IMR-90 (cell line): Measurements from ENCODE around the gene COL6A3. TPM values are rescaled to one million over a fixed set of nuclear protein-coding genes. Genes with fewer than 3 reads are reported as not detected.

Source experiments
- ATAC-seq: fragments of 200-7000 bp; cut with Tn5 transposase; 2 replicates; pipeline ENCODE4 v1.9.1; 2020; ENCODE audit warnings: low read depth, mild to moderate bottlenecking, moderate library complexity
- BruUV-seq: library from RNA; stranded (reverse); fragments of 400-500 nt; replicated peaks from 2 replicates; lab custom pipeline; 2021; lab: Mats Ljungman, UMichigan
- CTCF ChIA-PET: fragments of 300-600 bp; formaldehyde crosslinking; extraction: SDS; loops from one replicate; lab custom pipeline; 2021; ENCODE audit warnings: antibody characterized with exemption; lab: Yijun Ruan, JAX
- POLR2A ChIA-PET: fragments of 300-600 bp; sonication (Branson Sonifier 250); formaldehyde crosslinking; loops from one replicate; lab custom pipeline; 2022; ENCODE audit warnings: antibody characterized with exemption; ENCODE audit not compliant: unreplicated experiment; lab: Charles Lee
- DNase-seq: peaks from one replicate; pipeline ENCODE4 v3.0.0; 2013
- H2AFZ ChIP-seq: replicated peaks from 2 replicates; pipeline ENCODE3; 2013; ENCODE audit warnings: low read length, mild to moderate bottlenecking; ENCODE audit not compliant: poor library complexity
- H2AK5ac ChIP-seq: 2 replicates; pipeline ENCODE4 v1.6.1; 2013; ENCODE audit warnings: low read depth, low read length, inconsistent platforms
- H2AK9ac ChIP-seq: replicated peaks from 2 replicates; pipeline ENCODE3; 2013; ENCODE audit warnings: mild to moderate bottlenecking, low read depth, low read length, moderate library complexity; ENCODE audit not compliant: poor library complexity
- H2BK120ac ChIP-seq: 2 replicates; pipeline ENCODE4 v1.6.1; 2013; ENCODE audit warnings: low read depth, low read length, inconsistent platforms
- H2BK15ac ChIP-seq: 3 replicates; pipeline ENCODE4 v1.6.1; 2013; ENCODE audit warnings: low read depth, low read length, inconsistent platforms
- H2BK20ac ChIP-seq: 2 replicates; pipeline ENCODE4 v1.6.1; 2013; ENCODE audit warnings: low read depth, mild to moderate bottlenecking, inconsistent platforms, low read length, moderate library complexity
- H2BK5ac ChIP-seq: 2 replicates; pipeline ENCODE4 v1.6.1; 2013; ENCODE audit warnings: mild to moderate bottlenecking, low read depth, low read length, inconsistent platforms; ENCODE audit not compliant: poor library complexity, severe bottlenecking
- H3K14ac ChIP-seq: replicated peaks from 2 replicates; pipeline ENCODE4 v1.6.1; 2013; ENCODE audit warnings: low read depth, low read length, inconsistent platforms
- H3K18ac ChIP-seq: 2 replicates; pipeline ENCODE4 v1.6.1; 2013; ENCODE audit warnings: low read depth, low read length, control low read depth
- H3K23ac ChIP-seq: 2 replicates; pipeline ENCODE4 v1.6.1; 2013; ENCODE audit warnings: low read depth, low read length, inconsistent platforms
- H3K27ac ChIP-seq: 2 replicates; pipeline ENCODE4 v1.5.1; 2013; ENCODE audit warnings: mild to moderate bottlenecking, control low read depth, low read length; ENCODE audit not compliant: insufficient read depth
- H3K27me3 ChIP-seq: 2 replicates; pipeline ENCODE4 v1.6.1; 2013; ENCODE audit warnings: low read length; ENCODE audit not compliant: control insufficient read depth, insufficient read depth
- H3K36me3 ChIP-seq: 2 replicates; pipeline ENCODE4 v1.6.1; 2013; ENCODE audit warnings: low read length, mixed read lengths; ENCODE audit not compliant: control insufficient read depth, insufficient read depth
- H3K4ac ChIP-seq: 2 replicates; pipeline ENCODE4 v1.6.1; 2013; ENCODE audit warnings: low read depth, low read length, inconsistent platforms
- H3K4me1 ChIP-seq: 2 replicates; pipeline ENCODE4 v1.6.1; 2013; ENCODE audit warnings: low read length, mixed read lengths; ENCODE audit not compliant: control insufficient read depth, insufficient read depth
- H3K4me2 ChIP-seq: 2 replicates; pipeline ENCODE4 v1.6.1; 2013; ENCODE audit warnings: low read depth, mild to moderate bottlenecking, control low read depth, low read length, moderate library complexity
- H3K4me3 ChIP-seq: 2 replicates; pipeline ENCODE4 v1.5.1; 2013; ENCODE audit warnings: low read depth, mild to moderate bottlenecking, control low read depth, low read length, moderate library complexity; ENCODE audit not compliant: insufficient read depth
- H3K56ac ChIP-seq: 2 replicates; pipeline ENCODE4 v1.6.1; 2013; ENCODE audit warnings: low read length, inconsistent platforms; ENCODE audit not compliant: insufficient read depth; ENCODE audit errors: extremely low read depth
- H3K79me1 ChIP-seq, 2 experiments: 2 replicates each; pipeline ENCODE4 v1.6.1; 2013; ENCODE audit warnings: low read length in 2 of 2, inconsistent platforms in 1 of 2, low read depth in 1 of 2
- H3K9ac ChIP-seq: 2 replicates; pipeline ENCODE4 v1.6.1; 2013; ENCODE audit warnings: low read depth, low read length, control low read depth
- H3K9me1 ChIP-seq: 2 replicates; pipeline ENCODE4 v1.6.1; 2013; ENCODE audit warnings: low read length, inconsistent platforms; ENCODE audit not compliant: insufficient read depth
- H3K9me3 ChIP-seq: 2 replicates; pipeline ENCODE4 v1.6.1; 2013; ENCODE audit warnings: low read length; ENCODE audit not compliant: control insufficient read depth, insufficient read depth
- H4K20me1 ChIP-seq: 2 replicates; pipeline ENCODE4 v1.6.1; 2013; ENCODE audit warnings: low read length, inconsistent platforms; ENCODE audit not compliant: insufficient read depth
- H4K5ac ChIP-seq: 2 replicates; pipeline ENCODE4 v1.6.1; 2013; ENCODE audit warnings: mild to moderate bottlenecking, low read depth, low read length, control low read depth
- H4K8ac ChIP-seq, 2 experiments: 2 replicates each; pipeline ENCODE4 v1.6.1; 2013; ENCODE audit warnings: low read depth in 2 of 2, low read length in 2 of 2, control low read depth in 1 of 2, inconsistent platforms in 1 of 2
- H4K91ac ChIP-seq: 2 replicates; pipeline ENCODE4 v1.6.1; 2013; ENCODE audit warnings: low read depth, low read length, inconsistent platforms; ENCODE audit not compliant: insufficient read depth
- BHLHE40 ChIP-seq: fragments of 150-350 bp; IDR thresholded peaks from 2 replicates; pipeline ENCODE4 v1.6.1; 2016; ENCODE audit warnings: mild to moderate bottlenecking, low read depth, low read length
- CEBPB ChIP-seq: IDR thresholded peaks from 2 replicates; pipeline ENCODE4 v1.6.1; 2012; ENCODE audit warnings: low read depth, low read length, improper control_type of control experiment
- CHD1 ChIP-seq: IDR thresholded peaks from 2 replicates; pipeline ENCODE4 v1.6.1; 2012; ENCODE audit warnings: low read depth, low read length, improper control_type of control experiment
- FOS ChIP-seq: fragments of 150-350 bp; IDR thresholded peaks from 2 replicates; pipeline ENCODE4 v1.6.1; 2016; ENCODE audit warnings: low read depth, low read length
- MAFK ChIP-seq: IDR thresholded peaks from 2 replicates; pipeline ENCODE4 v1.6.1; 2012; ENCODE audit warnings: low read depth, low read length, improper control_type of control experiment
- MAZ ChIP-seq: IDR thresholded peaks from 2 replicates; pipeline ENCODE4 v1.6.1; 2012; ENCODE audit warnings: low read depth, mild to moderate bottlenecking, low read length, improper control_type of control experiment, moderate library complexity, borderline replicate concordance
- MXI1 ChIP-seq: IDR thresholded peaks from 2 replicates; pipeline ENCODE4 v1.6.1; 2012; ENCODE audit warnings: low read depth, mild to moderate bottlenecking, low read length, moderate library complexity, borderline replicate concordance
- NFE2L2 ChIP-seq: fragments of 150-350 bp; IDR thresholded peaks from 2 replicates; pipeline ENCODE4 v1.6.1; 2016; ENCODE audit warnings: low read depth, mild to moderate bottlenecking, low read length
- POLR2A ChIP-seq: IDR thresholded peaks from 2 replicates; pipeline ENCODE4 v1.6.1; 2012; ENCODE audit warnings: mild to moderate bottlenecking, low read depth, low read length
- RAD21 ChIP-seq: IDR thresholded peaks from 2 replicates; pipeline ENCODE4 v1.6.1; 2012; ENCODE audit warnings: low read length, improper control_type of control experiment
- RCOR1 ChIP-seq: IDR thresholded peaks from 2 replicates; pipeline ENCODE4 v1.6.1; 2012; ENCODE audit warnings: mild to moderate bottlenecking, low read length, improper control_type of control experiment; ENCODE audit not compliant: insufficient replicate concordance
- RFX5 ChIP-seq: IDR thresholded peaks from 2 replicates; pipeline ENCODE4 v1.8.0; 2012; ENCODE audit warnings: low read depth, mild to moderate bottlenecking, low read length, moderate library complexity
- SMC3 ChIP-seq: fragments of 150-350 bp; IDR thresholded peaks from 2 replicates; pipeline ENCODE4 v1.6.1; 2016; ENCODE audit warnings: low read depth, mild to moderate bottlenecking, antibody characterized with exemption, low read length, moderate library complexity
- WGBS, 2 experiments: methylation state at CpG; one replicate each; pipeline versions ENCODE4 v1.1.5 to v1.1.7; 2013; ENCODE audit warnings: missing lambda C conversion rate in 2 of 2; ENCODE audit not compliant: insufficient read length in 1 of 2; ENCODE audit errors: extremely low coverage in 2 of 2; 5-methylcytosine and 5-hydroxymethylcytosine counted together
- dilution Hi-C: fragments of 300-500 bp; cut with HindIII; formaldehyde crosslinking; loops from one replicate; pipeline ENCODE4 v1.14.3; 2018; ENCODE audit warnings: low sequenced_read_pairs; ENCODE audit not compliant: unreplicated experiment
- in situ Hi-C: fragments of 300-500 bp; cut with MboI; formaldehyde crosslinking; loops from 3 replicates; pipeline ENCODE4 v1.14.3; 2019; ENCODE audit warnings: low sequenced_read_pairs, inconsistent platforms, mixed read lengths
- intact Hi-C: fragments of 100-400 bp; cut with micrococcal nuclease; formaldehyde crosslinking; loops from 2 replicates; pipeline ENCODE4 v1.10.0; 2022
- polyA plus RNA-seq, 3 experiments: library from polyadenylated mRNA; depleted of rRNA; stranded (reverse); fragments of >200 nt; gene quantifications; 2 replicates each; pipeline ENCODE4 v1.2.3, GENCODE V29; 2012; ENCODE audit warnings: low replicate concordance in 1 of 3
- total RNA-seq: library from RNA; depleted of rRNA; stranded (reverse); fragments of >200 nt; gene quantifications from 2 replicates; pipeline ENCODE4 v1.2.3, GENCODE V29; 2012
- TF ChIP-seq, protein P1 (sequence below): fragments of 150-350 bp; IDR thresholded peaks from 2 replicates; pipeline ENCODE4 v1.6.1; 2016; ENCODE audit warnings: low read depth, mild to moderate bottlenecking, low read length, moderate library complexity, borderline replicate concordance

The COL6A3 gene
- total and polyA plus RNA-seq, 2 of the 4 experiments (the other 2 are of a cell fraction), result 964 to 1,855 TPM

DNA sequence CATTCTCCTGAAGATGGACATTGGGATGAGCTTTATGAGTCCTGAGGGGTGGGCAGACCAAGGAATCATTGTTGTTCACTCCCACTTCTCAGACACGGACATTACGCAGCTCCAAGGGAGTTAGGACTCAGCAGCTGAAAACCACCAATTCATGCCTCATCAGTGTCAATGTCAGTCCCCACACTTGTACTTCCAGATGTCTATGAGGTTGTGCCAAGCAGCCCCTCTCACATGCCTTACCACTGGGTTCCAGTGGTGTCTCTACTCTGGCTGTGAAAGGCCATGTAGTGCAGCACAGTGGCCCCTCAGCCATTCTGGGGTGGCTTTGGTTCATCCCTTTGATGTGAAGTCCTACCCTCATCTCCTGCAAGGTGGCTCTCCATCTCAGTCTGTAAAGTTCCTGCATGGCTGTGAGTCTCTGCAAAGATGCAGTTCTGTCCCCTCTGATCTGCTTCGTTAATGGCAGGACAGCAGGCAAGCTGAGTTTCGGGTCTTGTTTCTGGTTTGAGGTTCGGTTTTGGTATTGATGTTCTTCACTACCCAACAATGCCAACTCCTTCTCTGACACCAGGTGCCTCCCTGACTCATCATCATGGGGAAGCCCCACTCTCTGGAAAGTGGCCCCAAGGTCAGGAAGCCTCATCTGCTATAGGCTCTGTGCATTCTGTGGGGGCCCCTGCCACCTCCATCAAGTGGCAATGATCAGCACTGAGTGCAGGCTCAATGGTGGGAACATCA, 14.0 kb upstream of the COL6A3 start:
- Histone ChIP-seq H3K4me2 (no peak overlapping the region), H2AK9ac (no peak overlapping the region), H3K4me1 (peaks cover 16% of the 10 kb centered on the region), H3K56ac (no peak overlapping the region), H3K79me1 (peaks cover 0 to 24% of the 10 kb centered on the region in 2 experiments; a peak in 3 of 4 replicates), H3K9ac (no peak overlapping the region), H3K4ac (peak overlapping the region; percentile 7; the same call in 1 of the 2 replicates), H3K36me3 (no peaks in the 10 kb centered on the region), H4K20me1 (peaks cover 2% of the 10 kb centered on the region; the same call in 1 of the 2 replicates), H2BK5ac (no peak overlapping the region), H2AK5ac (peak overlapping the region; percentile 78), H3K14ac (0 out of 2 replicates have a peak overlapping the region, but pooled peaks have one; percentile 23), H3K27me3 (no peaks in the 10 kb centered on the region), H3K18ac (no peak overlapping the region), H2BK20ac (peak overlapping the region; percentile 32; the same call in 1 of the 2 replicates), H2BK15ac (no peak overlapping the region; the same call in 2 of the 3 replicates), H3K23ac (0 out of 2 replicates have a peak overlapping the region, but pooled peaks have one; percentile 4), H4K91ac (no peak overlapping the region), H4K8ac (no peak overlapping the region), H3K4me3 (no peak overlapping the region), H4K5ac (no peak overlapping the region), H2BK120ac (peak overlapping the region; percentile 1; the same call in 1 of the 2 replicates), H3K9me3 (no peaks in the 10 kb centered on the region), H3K27ac (no peak overlapping the region), H2AFZ (no peak overlapping the region), H3K9me1 (peaks cover 14% of the 10 kb centered on the region)
- WGBS, 2 experiments, result no CpG with 5 or more reads among the region's 5 CpGs
- intact Hi-C loops, result no loop called here
- CTCF ChIA-PET, result no interaction called here
- POLR2A ChIA-PET, result interaction anchor here (0.6 kb wide), 1 partner anchor 206 kb away, joined by 3 read pairs; no protein-coding TSS in a partner anchor
- in situ Hi-C loops, result no loop called here
- no peak for TF ChIP-seq MAFK
- TF ChIP-seq CHD1, result no peak
- no peak for TF ChIP-seq FOS
- TF ChIP-seq CEBPB, result no peak
- TF ChIP-seq, protein P1, sequence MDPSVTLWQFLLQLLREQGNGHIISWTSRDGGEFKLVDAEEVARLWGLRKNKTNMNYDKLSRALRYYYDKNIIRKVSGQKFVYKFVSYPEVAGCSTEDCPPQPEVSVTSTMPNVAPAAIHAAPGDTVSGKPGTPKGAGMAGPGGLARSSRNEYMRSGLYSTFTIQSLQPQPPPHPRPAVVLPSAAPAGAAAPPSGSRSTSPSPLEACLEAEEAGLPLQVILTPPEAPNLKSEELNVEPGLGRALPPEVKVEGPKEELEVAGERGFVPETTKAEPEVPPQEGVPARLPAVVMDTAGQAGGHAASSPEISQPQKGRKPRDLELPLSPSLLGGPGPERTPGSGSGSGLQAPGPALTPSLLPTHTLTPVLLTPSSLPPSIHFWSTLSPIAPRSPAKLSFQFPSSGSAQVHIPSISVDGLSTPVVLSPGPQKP, result no peak
- no peak for TF ChIP-seq MXI1
- no peak for TF ChIP-seq RCOR1
- TF ChIP-seq SMC3, result no peak
- no peak for TF ChIP-seq POLR2A
- no peak for TF ChIP-seq BHLHE40
- TF ChIP-seq MAZ, result no peak
- TF ChIP-seq RAD21, result no peak
- no peak for TF ChIP-seq RFX5
- TF ChIP-seq NFE2L2, result no peak
- no peak for ATAC-seq
- DNase-seq, result no peak
- dilution Hi-C loops, result no loop called here
- no TSS peak for BruUV-seq
